OCI-LY3 (cell line): ENCODE measurements around the gene RASSF9.

ENCODE experiments used
- H2AFZ ChIP-seq: fragments of 200-600, 300-600 bp; shearing (Covaris generic); 2 replicates; pipeline ENCODE4 v1.6.0; 2014; ENCODE audit warnings: antibody characterized with exemption, low read depth, low read length
- H3K27ac ChIP-seq: fragments of 200-600, 300-600 bp; sonication (generic); 2 replicates; pipeline ENCODE4 v1.5.1; 2014; ENCODE audit warnings: mild to moderate bottlenecking, low read length, moderate library complexity, mixed read lengths
- H3K27me3 ChIP-seq: fragments of 200-600, 300-600 bp; sonication (generic); 2 replicates; pipeline ENCODE4 v1.6.1; 2014; ENCODE audit warnings: low read depth, low read length, mixed read lengths
- H3K36me3 ChIP-seq: fragments of 200-600, 300-600 bp; sonication (generic); replicated peaks from 2 replicates; pipeline ENCODE3; 2014; ENCODE audit warnings: low read depth, low read length, mixed read lengths
- H3K4me1 ChIP-seq: fragments of 300-600, 200-600 bp; sonication (generic); 2 replicates; pipeline ENCODE4 v1.6.1; 2014; ENCODE audit warnings: low read length, mixed read lengths
- H3K4me2 ChIP-seq: fragments of 200-600, 300-600 bp; sonication (generic); 2 replicates; pipeline ENCODE4 v1.6.1; 2014; ENCODE audit warnings: low read length, mixed read lengths
- H3K4me3 ChIP-seq: fragments of 300-600, 200-600 bp; sonication (generic); 2 replicates; pipeline ENCODE4 v1.5.1; 2014; ENCODE audit warnings: antibody characterized with exemption, mild to moderate bottlenecking, low read length, moderate library complexity
- H3K79me2 ChIP-seq: fragments of 300-600, 200-600 bp; shearing (Covaris generic); 2 replicates; pipeline ENCODE4 v1.6.1; 2014; ENCODE audit warnings: mild to moderate bottlenecking, low read length, mixed read lengths
- H3K9ac ChIP-seq: fragments of 300-600, 200-600 bp; shearing (Covaris generic); 2 replicates; pipeline ENCODE4 v1.6.0; 2014; ENCODE audit warnings: mild to moderate bottlenecking, low read length, moderate library complexity
- H3K9me3 ChIP-seq: fragments of 200-600, 300-600 bp; shearing (Covaris generic); 2 replicates; pipeline ENCODE4 v1.6.1; 2014; ENCODE audit warnings: low read length, mixed read lengths; ENCODE audit not compliant: insufficient read depth
- H4K20me1 ChIP-seq: fragments of 200-600, 300-600 bp; sonication (generic); 2 replicates; pipeline ENCODE4 v1.6.1; 2016; ENCODE audit warnings: low read length, mixed read lengths; ENCODE audit not compliant: insufficient read depth
- CTCF ChIP-seq: fragments of 200-600, 300-600 bp; sonication (generic); IDR thresholded peaks from 2 replicates; pipeline ENCODE4 v1.5.1; 2014; ENCODE audit warnings: antibody characterized with exemption, low read length, low read depth
- EZH2phosphoT487 ChIP-seq: fragments of 200-600 bp; shearing (Covaris generic); IDR thresholded peaks from 2 replicates; pipeline ENCODE4 v1.6.1; 2018; ENCODE audit warnings: antibody characterized with exemption, mixed run types, low read depth

The RASSF9 gene

GRCh38 chr12:85834378-85834777, 1.8 kb downstream of the RASSF9 start:
- Histone ChIP-seq H3K79me2 (no peaks in the 10 kb centered on the region), H3K27me3 (no peaks in the 10 kb centered on the region), H3K9me3 (no peaks in the 10 kb centered on the region), H3K4me2 (no peak overlapping the region), H3K27ac (no peak overlapping the region), H2AFZ (no peak overlapping the region), H3K4me3 (no peak overlapping the region), H3K9ac (no peak overlapping the region), H3K36me3 (no peaks in the 10 kb centered on the region), H3K4me1 (no peaks in the 10 kb centered on the region), H4K20me1 (no peaks in the 10 kb centered on the region)
- no peak for TF ChIP-seq CTCF
- no peak for TF ChIP-seq EZH2phosphoT487

- no peak overlapping the region for H3K27ac ChIP-seq
- no peak overlapping the region for H3K4me2 ChIP-seq
- no peaks in the 10 kb centered on the region for H3K9me3 ChIP-seq
- TF ChIP-seq EZH2phosphoT487, result no peak
- TF ChIP-seq CTCF, result no peak
- H3K27me3 ChIP-seq, result no peaks in the 10 kb centered on the region
- H3K9ac ChIP-seq, result no peak overlapping the region
- H3K4me3 ChIP-seq, result no peak overlapping the region
- H3K36me3 ChIP-seq, result no peaks in the 10 kb centered on the region
- H4K20me1 ChIP-seq, result no peaks in the 10 kb centered on the region
- H2AFZ ChIP-seq, result no peak overlapping the region
- no peaks in the 10 kb centered on the region for H3K79me2 ChIP-seq
- no peaks in the 10 kb centered on the region for H3K4me1 ChIP-seq
Observed at GRCh38 chr12:85833579-85833978, 2.6 kb downstream of the RASSF9 start.

GRCh38 chr12:85831327-85831990, 4.8 kb downstream of the RASSF9 start:
- TF ChIP-seq EZH2phosphoT487 (no peak), CTCF (no peak)
- Histone ChIP-seq H3K9me3 (no peaks in the 10 kb centered on the region), H2AFZ (no peak overlapping the region), H3K27me3 (no peaks in the 10 kb centered on the region), H3K4me2 (no peak overlapping the region), H3K4me3 (no peak overlapping the region), H3K4me1 (no peaks in the 10 kb centered on the region), H3K36me3 (no peaks in the 10 kb centered on the region), H4K20me1 (no peaks in the 10 kb centered on the region), H3K9ac (no peak overlapping the region), H3K79me2 (no peaks in the 10 kb centered on the region), H3K27ac (no peak overlapping the region)

GRCh38 chr12:85829391-85829790, 6.8 kb downstream of the RASSF9 start:
- H3K4me1 ChIP-seq, result no peaks in the 10 kb centered on the region
- no peak overlapping the region for H2AFZ ChIP-seq
- no peak overlapping the region for H3K4me2 ChIP-seq
- H3K4me3 ChIP-seq, result no peak overlapping the region
- H3K9ac ChIP-seq, result no peak overlapping the region
- no peaks in the 10 kb centered on the region for H4K20me1 ChIP-seq
- H3K79me2 ChIP-seq, result no peaks in the 10 kb centered on the region
- H3K9me3 ChIP-seq, result no peaks in the 10 kb centered on the region
- no peak overlapping the region for H3K27ac ChIP-seq
- no peak for TF ChIP-seq EZH2phosphoT487
- TF ChIP-seq CTCF, result no peak
- no peaks in the 10 kb centered on the region for H3K27me3 ChIP-seq
- no peaks in the 10 kb centered on the region for H3K36me3 ChIP-seq
